Activated T-helper 17 cell treated with anti-CD3 and anti-CD28 coated beads, Interleukin-2, amount 50 U/mL, for 72 hours (primary cell): Measurements from ENCODE around the gene OR5B17. TPM values are rescaled to one million over a fixed set of nuclear protein-coding genes. Genes with fewer than 3 reads are reported as not detected.
A peak's percentile ranks its signal among the peaks of the same experiment; 100 is the strongest.
"Not testable (repeated sequence)": the region's sequence is repeated elsewhere in the genome, so short reads cannot be mapped to it uniquely, and the experiment has no call there.

Experiments
- ATAC-seq: fragments of 150-1000 bp; cut with Tn5 transposase; replicated peaks from 2 replicates; pipeline ENCODE4 v1.10.0; 2021; ENCODE audit warnings: mild to moderate bottlenecking, moderate library complexity
- H3K27ac Mint-ChIP-seq: one replicate; pipeline ENCODE4 v1.8.0; 2022; ENCODE audit warnings: mixed read lengths
- H3K27me3 Mint-ChIP-seq: one replicate; pipeline ENCODE4 v1.8.0; 2022; ENCODE audit warnings: mixed read lengths
- H3K36me3 Mint-ChIP-seq: one replicate; pipeline ENCODE4 v1.8.0; 2022; ENCODE audit warnings: low read depth, mild to moderate bottlenecking, mixed read lengths
- H3K4me1 Mint-ChIP-seq: one replicate; pipeline ENCODE4 v1.8.0; 2022; ENCODE audit warnings: mixed read lengths
- H3K4me3 Mint-ChIP-seq: one replicate; pipeline ENCODE4 v1.8.0; 2022; ENCODE audit warnings: mild to moderate bottlenecking, mixed read lengths
- H3K9me3 Mint-ChIP-seq: one replicate; pipeline ENCODE4 v1.8.0; 2022; ENCODE audit warnings: mixed read lengths
- total RNA-seq, 2 donors: library from RNA; stranded (reverse); gene quantifications; one replicate each; pipeline ENCODE4 v1.2.3, GENCODE V29; 2022

OR5B17 gene
- total RNA-seq = not detected

DNA sequence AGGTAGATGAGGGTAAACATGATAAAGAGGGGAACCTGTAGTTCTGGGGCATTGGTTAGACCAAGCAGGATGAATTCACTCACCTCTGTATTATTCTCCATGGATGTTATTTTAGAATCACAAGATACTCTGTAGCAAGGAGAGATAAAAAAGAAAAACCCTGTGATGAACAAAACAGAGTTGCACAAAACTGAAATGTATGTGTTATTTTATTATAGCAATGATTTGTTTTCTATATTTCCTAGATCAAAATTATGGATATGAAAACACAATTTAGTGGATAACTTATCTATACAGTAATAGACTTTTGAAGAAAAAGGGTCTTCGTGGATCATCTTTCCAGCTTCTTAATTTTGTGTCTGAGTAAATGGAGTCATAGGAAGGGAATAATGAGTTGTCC, at the start of gene OR5B17:
OR5B17 (minus strand) TSS at position 101 of the 400 bp plus-strand sequence; CDS start at position 101, 0 bp downstream.
- no peaks in the 10 kb centered on the region for H3K9me3 Mint-ChIP-seq
- no peak for ATAC-seq
- H3K4me3 Mint-ChIP-seq = no peak within 1 kb of the TSS
- H3K27ac Mint-ChIP-seq = no peak within 1 kb of the TSS
- no peaks in the 10 kb centered on the region for H3K36me3 Mint-ChIP-seq
- peaks cover 29% of the 10 kb centered on the region for H3K27me3 Mint-ChIP-seq
- no peaks in the 10 kb centered on the region for H3K4me1 Mint-ChIP-seq

DNA sequence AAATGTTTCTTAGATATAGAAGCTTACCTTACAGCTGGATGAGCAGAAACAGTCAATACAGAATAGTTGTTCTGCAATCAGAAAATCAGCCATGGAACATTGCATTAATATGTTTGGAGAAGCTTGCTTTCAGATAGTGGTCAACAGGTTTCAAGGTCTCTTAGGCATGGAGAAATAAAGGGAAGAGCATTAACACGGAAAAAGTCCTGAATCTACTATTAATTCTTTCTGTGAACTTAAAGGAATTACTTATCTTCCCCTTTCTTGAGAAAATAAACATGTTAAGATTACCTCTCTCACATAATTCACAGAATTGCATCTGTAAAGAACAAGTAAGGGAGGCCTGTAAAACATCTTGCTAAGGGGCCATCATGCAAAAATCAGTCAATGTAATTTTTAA, 47.9 kb upstream of the OR5B17 start, which contains the start of gene OR5B3:
OR5B3 (minus strand) TSS at position 101 of the 400 bp plus-strand sequence. CDS start 3,465 bp downstream, outside the sequence.
- no peaks in the 10 kb centered on the region for H3K36me3 Mint-ChIP-seq
- no peak within 1 kb of the TSS for H3K4me3 Mint-ChIP-seq
- peaks cover 15% of the 10 kb centered on the region for H3K27me3 Mint-ChIP-seq
- no peak for ATAC-seq
- H3K9me3 Mint-ChIP-seq = peaks cover 31% of the 10 kb centered on the region
- no peaks in the 10 kb centered on the region for H3K4me1 Mint-ChIP-seq
- no peak within 1 kb of the TSS for H3K27ac Mint-ChIP-seq

GRCh38 chr11:58399622-58400021, 40.8 kb upstream of the OR5B17 start:
- peaks cover 15% of the 10 kb centered on the region for H3K27me3 Mint-ChIP-seq
- not testable (repeated sequence) for H3K9me3 Mint-ChIP-seq

GRCh38 chr11:58395581-58395980, 36.7 kb upstream of the OR5B17 start:
- no peak overlapping the region for H3K27ac Mint-ChIP-seq
- ATAC-seq = peak; percentile 21
- no peaks in the 10 kb centered on the region for H3K4me1 Mint-ChIP-seq
- no peaks in the 10 kb centered on the region for H3K36me3 Mint-ChIP-seq
- peaks cover 6% of the 10 kb centered on the region for H3K27me3 Mint-ChIP-seq
- H3K4me3 Mint-ChIP-seq = no peak overlapping the region
- H3K9me3 Mint-ChIP-seq = no peaks in the 10 kb centered on the region

More at GRCh38 chr11:58399622-58400021, 40.8 kb upstream of the OR5B17 start:
- H3K4me1 Mint-ChIP-seq, H3K36me3 Mint-ChIP-seq, H3K27ac Mint-ChIP-seq, H3K4me3 Mint-ChIP-seq, ATAC-seq: not testable (repeated sequence)

GRCh38 chr11:58394195-58394594, 35.3 kb upstream of the OR5B17 start:
- H3K27ac Mint-ChIP-seq = no peak overlapping the region
- H3K9me3 Mint-ChIP-seq = no peaks in the 10 kb centered on the region
- H3K27me3 Mint-ChIP-seq = peaks cover 6% of the 10 kb centered on the region
- no peak overlapping the region for H3K4me3 Mint-ChIP-seq
- no peaks in the 10 kb centered on the region for H3K4me1 Mint-ChIP-seq
- H3K36me3 Mint-ChIP-seq = no peaks in the 10 kb centered on the region
- ATAC-seq = no peak

GRCh38 chr11:58392746-58393145, 33.9 kb upstream of the OR5B17 start:
- Mint-ChIP-seq H3K27ac (no peak overlapping the region), H3K4me3 (no peak overlapping the region), H3K36me3 (no peaks in the 10 kb centered on the region), H3K27me3 (peaks cover 6% of the 10 kb centered on the region), H3K4me1 (no peaks in the 10 kb centered on the region), H3K9me3 (no peaks in the 10 kb centered on the region)
- ATAC-seq = no peak

DNA sequence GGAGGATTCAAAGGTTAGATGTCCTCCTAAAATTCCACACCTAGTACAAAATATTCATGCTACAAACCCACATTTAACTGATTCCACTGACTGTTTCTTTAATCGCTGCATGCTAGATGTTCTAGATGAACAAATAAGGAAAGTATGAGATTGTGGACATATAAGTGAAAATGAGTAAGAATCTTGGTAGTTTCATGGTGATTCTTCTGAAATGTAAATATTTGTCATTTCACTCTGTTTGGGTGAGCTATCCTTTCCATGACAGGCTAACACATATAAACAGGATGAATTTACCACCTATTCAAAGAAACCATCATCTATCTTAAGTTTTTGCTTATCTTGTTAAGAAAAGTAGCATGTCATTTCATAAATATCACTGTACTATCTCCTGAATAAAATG, 33.0 kb upstream of the OR5B17 start:
- H3K27me3 Mint-ChIP-seq = peaks cover 6% of the 10 kb centered on the region
- H3K27ac Mint-ChIP-seq = no peak overlapping the region
- H3K36me3 Mint-ChIP-seq = no peaks in the 10 kb centered on the region
- no peak overlapping the region for H3K4me3 Mint-ChIP-seq
- peak; percentile 51 for ATAC-seq
- H3K4me1 Mint-ChIP-seq = no peaks in the 10 kb centered on the region
- no peaks in the 10 kb centered on the region for H3K9me3 Mint-ChIP-seq

DNA sequence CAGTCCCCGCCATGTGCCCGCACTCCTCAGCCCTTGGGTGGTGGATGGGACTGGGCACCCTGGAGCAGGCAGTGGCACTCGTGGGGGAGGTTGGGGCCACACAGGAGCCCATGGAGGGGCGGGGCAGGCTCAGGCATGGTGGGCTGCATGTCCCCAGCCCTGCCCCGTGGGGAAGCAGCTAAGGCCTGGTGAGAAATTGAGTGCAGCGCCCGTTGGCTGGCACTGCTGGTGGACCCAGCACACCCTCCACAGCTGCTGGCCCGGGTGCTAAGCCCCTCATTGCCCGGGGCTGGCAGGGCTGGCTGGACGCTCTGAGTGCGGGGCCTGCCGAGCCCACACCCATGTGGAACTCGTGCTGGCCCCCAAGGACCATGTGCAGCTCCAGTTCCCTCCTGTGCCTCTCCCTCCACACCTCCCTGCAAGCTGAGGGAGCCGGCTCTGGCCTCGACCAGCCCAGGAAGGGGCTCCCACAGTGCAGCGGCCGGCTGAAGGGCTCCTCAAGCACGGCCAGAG, 31.7 kb upstream of the OR5B17 start:
- Mint-ChIP-seq H3K9me3 (no peaks in the 10 kb centered on the region), H3K36me3 (no peaks in the 10 kb centered on the region), H3K27me3 (peaks cover 6% of the 10 kb centered on the region), H3K4me1 (no peaks in the 10 kb centered on the region), H3K27ac (no peak overlapping the region), H3K4me3 (no peak overlapping the region)
- no peak for ATAC-seq

- no peak for ATAC-seq
- Mint-ChIP-seq H3K36me3 (no peaks in the 10 kb centered on the region), H3K27me3 (peaks cover 19% of the 10 kb centered on the region), H3K4me3 (no peak overlapping the region), H3K27ac (no peak overlapping the region), H3K4me1 (no peaks in the 10 kb centered on the region), H3K9me3 (no peaks in the 10 kb centered on the region)
These were observed 4.1 kb downstream of the OR5B17 start for GRCh38 chr11:58354727-58355126.

- Mint-ChIP-seq H3K9me3 (no peaks in the 10 kb centered on the region), H3K4me3 (no peak overlapping the region), H3K4me1 (no peaks in the 10 kb centered on the region), H3K36me3 (no peaks in the 10 kb centered on the region), H3K27me3 (peaks cover 25% of the 10 kb centered on the region), H3K27ac (no peak overlapping the region)
- ATAC-seq = no peak
These were observed 13.7 kb downstream of the OR5B17 start for GRCh38 chr11:58345204-58345603.

GRCh38 chr11:58334708-58335107, 24.2 kb downstream of the OR5B17 start:
- Mint-ChIP-seq H3K9me3 (peaks cover 9% of the 10 kb centered on the region), H3K27ac (no peak overlapping the region), H3K36me3 (no peaks in the 10 kb centered on the region), H3K4me1 (no peaks in the 10 kb centered on the region), H3K4me3 (no peak overlapping the region), H3K27me3 (peaks cover 22% of the 10 kb centered on the region)
- no peak for ATAC-seq

GRCh38 chr11:58330861-58331260, 28.0 kb downstream of the OR5B17 start:
- Mint-ChIP-seq H3K36me3 (no peaks in the 10 kb centered on the region), H3K9me3 (peaks cover 25% of the 10 kb centered on the region), H3K27me3 (peaks cover 36% of the 10 kb centered on the region), H3K27ac (no peak overlapping the region), H3K4me3 (no peak overlapping the region), H3K4me1 (no peaks in the 10 kb centered on the region)
- ATAC-seq = no peak

- H3K4me3 Mint-ChIP-seq = no peak overlapping the region
- no peaks in the 10 kb centered on the region for H3K4me1 Mint-ChIP-seq
These were observed 40.3 kb downstream of the OR5B17 start for GRCh38 chr11:58318532-58318931.

DNA sequence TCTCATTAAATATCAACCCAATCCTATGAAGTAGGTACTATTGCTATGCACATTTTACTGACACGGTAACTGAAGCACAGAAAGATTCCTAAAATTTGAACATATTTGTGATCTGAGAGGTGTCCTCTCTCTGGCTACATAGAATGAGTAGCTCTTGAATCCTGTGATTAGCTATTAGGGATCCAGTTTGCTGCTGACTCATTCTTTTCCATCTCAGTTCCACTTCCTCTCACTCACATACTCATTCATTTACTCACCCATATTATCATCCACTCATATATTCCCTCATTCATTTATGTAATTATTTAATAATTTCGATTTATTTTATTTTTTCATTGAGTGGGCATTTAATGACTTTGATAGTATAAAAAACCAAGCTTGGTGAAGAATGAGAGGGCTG, 42.7 kb downstream of the OR5B17 start:
- ATAC-seq = no peak
- H3K27me3 Mint-ChIP-seq = peaks cover 14% of the 10 kb centered on the region
- H3K27ac Mint-ChIP-seq = no peak overlapping the region
- H3K36me3 Mint-ChIP-seq = no peaks in the 10 kb centered on the region
- H3K4me1 Mint-ChIP-seq = no peaks in the 10 kb centered on the region
- no peak overlapping the region for H3K4me3 Mint-ChIP-seq
- H3K9me3 Mint-ChIP-seq = no peaks in the 10 kb centered on the region

More at GRCh38 chr11:58318532-58318931, 40.3 kb downstream of the OR5B17 start:
- Mint-ChIP-seq H3K27ac (no peak overlapping the region), H3K36me3 (no peaks in the 10 kb centered on the region), H3K27me3 (peaks cover 5% of the 10 kb centered on the region), H3K9me3 (no peaks in the 10 kb centered on the region)
- ATAC-seq = no peak
